A673 (cell line): ENCODE measurements around the gene MRTFA. TPM values are rescaled to one million over a fixed set of nuclear protein-coding genes. Genes with fewer than 3 reads are reported as not detected.

Source experiments
- BruUV-seq: library from RNA; stranded (reverse); fragments of 400-500 nt; replicated peaks from 2 replicates; lab custom pipeline; 2021; lab: Mats Ljungman, UMichigan
- CTCF ChIA-PET: fragments of 300-600 bp; sonication (Branson Sonifier 250); formaldehyde crosslinking; loops from one replicate; lab custom pipeline; 2022; ENCODE audit warnings: antibody characterized with exemption; lab: Charles Lee
- POLR2A ChIA-PET: fragments of 300-600 bp; sonication (Branson Sonifier 250); formaldehyde crosslinking; loops from one replicate; lab custom pipeline; 2022; ENCODE audit warnings: antibody characterized with exemption; ENCODE audit not compliant: low non-redundant PET; lab: Charles Lee
- DNase-seq: peaks from one replicate; pipeline ENCODE4 v3.0.0-alpha.2; 2015; ENCODE audit warnings: low spot score
- H3K27ac ChIP-seq: fragments of 200-600 bp; sonication (generic); 2 replicates; pipeline ENCODE4 v1.5.1; 2016; ENCODE audit warnings: mixed run types, low read depth, mild to moderate bottlenecking, mixed read lengths, antibody characterized with exemption, low read length; ENCODE audit not compliant: poor library complexity, severe bottlenecking
- H3K27me3 ChIP-seq: fragments of 200-600 bp; sonication (generic); replicated peaks from 2 replicates; pipeline ENCODE4 v1.6.1; 2017; ENCODE audit warnings: mixed run types, low read depth, mild to moderate bottlenecking, mixed read lengths, antibody characterized with exemption, low read length; ENCODE audit not compliant: insufficient read depth, poor library complexity
- H3K36me3 ChIP-seq: fragments of 200-600 bp; sonication (generic); 2 replicates; pipeline ENCODE4 v1.6.1; 2016; ENCODE audit warnings: mixed run types, mild to moderate bottlenecking, mixed read lengths, antibody characterized with exemption, low read length; ENCODE audit not compliant: insufficient read depth, poor library complexity, severe bottlenecking
- H3K4me1 ChIP-seq: fragments of 200-600 bp; sonication (generic); 2 replicates; pipeline ENCODE4 v1.6.1; 2017; ENCODE audit warnings: mixed run types, mild to moderate bottlenecking, mixed read lengths, antibody characterized with exemption, low read length; ENCODE audit not compliant: insufficient read depth, poor library complexity, severe bottlenecking
- H3K4me3 ChIP-seq: fragments of 200-600 bp; sonication (generic); 2 replicates; pipeline ENCODE4 v1.5.1; 2016; ENCODE audit warnings: low read depth, mixed run types, mild to moderate bottlenecking, mixed read lengths, low read length; ENCODE audit not compliant: poor library complexity, severe bottlenecking
- H3K9me3 ChIP-seq: fragments of 200-600 bp; sonication (generic); 2 replicates; pipeline ENCODE4 v1.6.1; 2016; ENCODE audit warnings: mixed run types, low read depth, mild to moderate bottlenecking, mixed read lengths, antibody characterized with exemption, low read length; ENCODE audit not compliant: poor library complexity, severe bottlenecking
- CTCF ChIP-seq: fragments of 300-800, 200-600 bp; sonication (generic); conservative IDR thresholded peaks from 2 replicates; pipeline ENCODE4 v1.5.1; 2017; ENCODE audit warnings: low read depth, mild to moderate bottlenecking, antibody characterized with exemption, low read length, moderate library complexity, mixed read lengths
- EZH2 ChIP-seq: fragments of 200-600 bp; sonication (generic); IDR thresholded peaks from 2 replicates; pipeline ENCODE4 v1.6.1; 2017; ENCODE audit warnings: borderline replicate concordance, low read depth, mild to moderate bottlenecking, mixed read lengths, antibody characterized with exemption, low read length; ENCODE audit not compliant: poor library complexity, severe bottlenecking
- intact Hi-C: fragments of 100-400 bp; cut with micrococcal nuclease; formaldehyde crosslinking; loops from one replicate; pipeline ENCODE4 v1.10.0; 2022; ENCODE audit not compliant: unreplicated experiment
- total RNA-seq: library from RNA; stranded (reverse); gene quantifications from 2 replicates; pipeline ENCODE4 v1.2.3, GENCODE V29; 2021

MRTFA gene
- total RNA-seq, 1 experiment from 2014 or later: 35.8 TPM

GRCh38 chr22:40397396-40397795 is 239.1 kb downstream of the MRTFA start:
- no peak for TF ChIP-seq CTCF
- no peak for TF ChIP-seq EZH2
- ChIA-PET POLR2A (interaction anchor here (0.6 kb wide), 1 partner anchor 26 kb away, joined by 4 read pairs; no protein-coding TSS in a partner anchor), CTCF (interaction anchor here (0.5 to 1.1 kb wide), 3 partner anchors 29 to 266 kb away, joined by 3 to 7 read pairs (median 3); no protein-coding TSS in a partner anchor)
- intact Hi-C loops: no loop called here
- Histone ChIP-seq H3K36me3 (peaks cover 16% of the 10 kb centered on the region), H3K27me3 (no peaks in the 10 kb centered on the region), H3K27ac (peak overlapping the region; percentile 83), H3K4me1 (peaks cover 52% of the 10 kb centered on the region), H3K4me3 (peak overlapping the region; percentile 14), H3K9me3 (no peaks in the 10 kb centered on the region)
- BruUV-seq: no TSS peak
- peak; percentile 92 for DNase-seq

GRCh38 chr22:40396882-40397281 is 239.6 kb downstream of the MRTFA start:
- DNase-seq: peak; percentile 96
- CTCF ChIA-PET: interaction anchor here (0.5 to 1.1 kb wide), 4 partner anchors 30 to 266 kb away, joined by 3 to 8 read pairs (median 5); no protein-coding TSS in a partner anchor
- POLR2A ChIA-PET: interaction anchor here (0.6 to 0.7 kb wide), 3 partner anchors 25 to 462 kb away, joined by 3 to 10 read pairs (median 4); no protein-coding TSS in a partner anchor

GRCh38 chr22:40395607-40396006 is 240.9 kb downstream of the MRTFA start:
- Histone ChIP-seq H3K4me3 (no peak overlapping the region), H3K27ac (peak overlapping the region; percentile 83), H3K27me3 (no peaks in the 10 kb centered on the region), H3K9me3 (no peaks in the 10 kb centered on the region), H3K36me3 (peaks cover 7% of the 10 kb centered on the region), H3K4me1 (peaks cover 59% of the 10 kb centered on the region)
- CTCF ChIA-PET: no interaction called here
- no TSS peak for BruUV-seq
- POLR2A ChIA-PET: no interaction called here
- TF ChIP-seq CTCF (no peak), EZH2 (no peak)
- intact Hi-C loops: no loop called here
- DNase-seq: no peak

More at GRCh38 chr22:40396882-40397281, 239.6 kb downstream of the MRTFA start:
- Histone ChIP-seq H3K27me3 (no peaks in the 10 kb centered on the region), H3K9me3 (no peaks in the 10 kb centered on the region), H3K4me1 (peaks cover 57% of the 10 kb centered on the region), H3K27ac (peak overlapping the region; percentile 83), H3K36me3 (peaks cover 12% of the 10 kb centered on the region), H3K4me3 (peak overlapping the region; percentile 14)
- intact Hi-C loops: no loop called here
- BruUV-seq: no TSS peak
- no peak for TF ChIP-seq CTCF
- no peak for TF ChIP-seq EZH2
